ENCODE data around the gene ASTL. TPM values are rescaled to one million over a fixed set of nuclear protein-coding genes. Genes with fewer than 3 reads are reported as not detected.

Gene ASTL
- total and polyA plus RNA-seq, 4 donors, result not detected

DNA sequence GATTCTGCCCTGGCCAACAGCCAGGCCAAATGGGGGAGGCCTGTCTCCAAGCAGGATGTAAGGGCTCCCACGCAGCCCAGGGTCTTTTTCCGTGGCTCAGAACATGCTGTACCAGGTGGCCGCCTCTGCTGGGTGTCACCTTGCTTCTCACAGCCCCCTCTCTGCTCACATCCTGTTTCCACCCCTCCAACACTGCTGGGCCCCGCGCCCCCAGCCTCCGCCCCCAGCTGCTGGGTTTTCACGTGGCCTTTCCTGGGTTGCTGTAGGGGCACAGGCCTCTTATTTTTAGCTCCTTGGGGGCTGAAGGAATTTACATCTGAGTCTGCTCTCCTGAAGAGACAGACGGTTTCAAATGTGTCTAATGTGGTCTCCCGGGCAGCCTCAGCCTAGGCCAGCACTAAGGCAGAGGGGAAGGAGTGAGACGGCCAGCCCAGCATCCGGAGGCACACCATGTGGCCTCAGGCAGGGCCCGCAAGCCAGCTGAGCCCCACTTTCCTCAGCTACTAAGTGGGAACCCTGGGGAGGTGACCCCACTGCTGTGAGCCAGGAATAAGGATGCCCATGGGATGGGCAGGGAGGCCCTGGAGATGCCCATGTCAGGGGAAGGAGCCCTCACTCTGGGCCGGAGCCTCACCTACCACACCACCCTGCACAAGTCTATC lies 25.6 kb upstream of the ASTL start:
- Histone ChIP-seq H3K27ac (ENCODE audit: low read depth in 1 of 2, low read length in 2 of 2) (peak overlapping the region in 1 of 2 donors; percentile 12), H3K27me3 (ENCODE audit: control insufficient read depth in 4 of 4, insufficient read depth in 4 of 4, low read length in 3 of 4) (no peaks in the 10 kb centered on the region), H3K4me3 (ENCODE audit: low read depth in 1 of 3, low read length in 3 of 3) (no peak overlapping the region), H3K9ac (ENCODE audit: low read depth in 1 of 2, low read length in 2 of 2) (no peak overlapping the region), H3K4me1 (ENCODE audit: control insufficient read depth in 4 of 4, insufficient read depth in 4 of 4, low read length in 3 of 4) (no peaks in the 10 kb centered on the region), H3K9me3 (ENCODE audit: control insufficient read depth in 4 of 4, low read length in 3 of 4) (peaks cover 0 to 1% (median 0%) of the 10 kb centered on the region in 4 donors), H3K36me3 (ENCODE audit: control insufficient read depth in 4 of 4, insufficient read depth in 3 of 4, low read depth in 1 of 4, low read length in 3 of 4) (no peaks in the 10 kb centered on the region)
- WGBS, result 79% methylated on average over 13 of the region's 13 CpGs
- no peak for DNase-seq (ENCODE audit: low spot score)
- TF ChIP-seq RAD21 (IDR thresholded peaks at IDR 0.05), result no peak
- no peak for TF ChIP-seq HNF4G (IDR thresholded peaks at IDR 0.05)
- no peak for TF ChIP-seq FOXA1 (IDR thresholded peaks at IDR 0.05)
- peak; percentile 27 for TF ChIP-seq SP1 (IDR thresholded peaks at IDR 0.05)
- TF ChIP-seq, protein P1, sequence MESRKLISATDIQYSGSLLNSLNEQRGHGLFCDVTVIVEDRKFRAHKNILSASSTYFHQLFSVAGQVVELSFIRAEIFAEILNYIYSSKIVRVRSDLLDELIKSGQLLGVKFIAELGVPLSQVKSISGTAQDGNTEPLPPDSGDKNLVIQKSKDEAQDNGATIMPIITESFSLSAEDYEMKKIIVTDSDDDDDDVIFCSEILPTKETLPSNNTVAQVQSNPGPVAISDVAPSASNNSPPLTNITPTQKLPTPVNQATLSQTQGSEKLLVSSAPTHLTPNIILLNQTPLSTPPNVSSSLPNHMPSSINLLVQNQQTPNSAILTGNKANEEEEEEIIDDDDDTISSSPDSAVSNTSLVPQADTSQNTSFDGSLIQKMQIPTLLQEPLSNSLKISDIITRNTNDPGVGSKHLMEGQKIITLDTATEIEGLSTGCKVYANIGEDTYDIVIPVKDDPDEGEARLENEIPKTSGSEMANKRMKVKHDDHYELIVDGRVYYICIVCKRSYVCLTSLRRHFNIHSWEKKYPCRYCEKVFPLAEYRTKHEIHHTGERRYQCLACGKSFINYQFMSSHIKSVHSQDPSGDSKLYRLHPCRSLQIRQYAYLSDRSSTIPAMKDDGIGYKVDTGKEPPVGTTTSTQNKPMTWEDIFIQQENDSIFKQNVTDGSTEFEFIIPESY (IDR thresholded peaks at IDR 0.05), result no peak

DNA sequence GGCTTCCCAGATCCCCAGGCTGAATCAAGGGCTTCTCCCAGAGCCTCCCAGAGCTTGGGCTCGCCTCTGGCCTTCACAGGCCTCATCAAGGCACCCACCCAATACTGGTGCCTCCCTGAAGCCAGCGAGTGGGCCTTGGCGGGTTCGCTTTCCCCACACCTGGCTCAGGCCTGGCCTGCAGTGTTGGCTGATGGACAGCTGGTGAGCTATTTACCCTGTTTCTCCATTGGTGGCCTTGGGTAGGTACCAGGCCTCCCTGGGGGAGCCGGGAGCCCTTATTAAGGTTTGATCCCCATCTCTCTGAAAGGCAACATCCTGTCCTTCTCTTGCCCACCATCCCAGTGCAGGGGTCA lies 25.1 kb upstream of the ASTL start:
- 90% methylated on average over 5 of the region's 5 CpGs for WGBS
- Histone ChIP-seq H3K27ac (ENCODE audit: low read depth in 1 of 2, low read length in 2 of 2) (no peak overlapping the region), H3K27me3 (ENCODE audit: control insufficient read depth in 4 of 4, insufficient read depth in 4 of 4, low read length in 3 of 4) (no peaks in the 10 kb centered on the region), H3K4me1 (ENCODE audit: control insufficient read depth in 4 of 4, insufficient read depth in 4 of 4, low read length in 3 of 4) (no peaks in the 10 kb centered on the region), H3K9me3 (ENCODE audit: control insufficient read depth in 4 of 4, low read length in 3 of 4) (peaks cover 0 to 1% (median 0%) of the 10 kb centered on the region in 4 donors), H3K4me3 (ENCODE audit: low read depth in 1 of 3, low read length in 3 of 3) (no peak overlapping the region), H3K9ac (ENCODE audit: low read depth in 1 of 2, low read length in 2 of 2) (no peak overlapping the region), H3K36me3 (ENCODE audit: control insufficient read depth in 4 of 4, insufficient read depth in 3 of 4, low read depth in 1 of 4, low read length in 3 of 4) (no peaks in the 10 kb centered on the region)
- no peak for DNase-seq (ENCODE audit: low spot score)
- TF ChIP-seq JUND (IDR thresholded peaks at IDR 0.05) (no peak), YY1 (IDR thresholded peaks at IDR 0.05) (no peak), TAF1 (conservative IDR thresholded peaks at IDR 0.05) (no peak), HNF4G (IDR thresholded peaks at IDR 0.05) (no peak), HNF4A (conservative IDR thresholded peaks at IDR 0.05) (no peak), FOXA1 (IDR thresholded peaks at IDR 0.05) (no peak), NR2F2 (IDR thresholded peaks at IDR 0.05) (no peak), SP1 (IDR thresholded peaks at IDR 0.05) (no peak), RXRA (IDR thresholded peaks at IDR 0.05) (no peak), GABPA (IDR thresholded peaks at IDR 0.05 in 1 of 2, conservative IDR thresholded peaks at IDR 0.05 in 1 of 2) (no peak), EGR1 (IDR thresholded peaks at IDR 0.05; ENCODE audit: low read depth in 2 of 2) (no peak)
- TF ChIP-seq, protein P2, sequence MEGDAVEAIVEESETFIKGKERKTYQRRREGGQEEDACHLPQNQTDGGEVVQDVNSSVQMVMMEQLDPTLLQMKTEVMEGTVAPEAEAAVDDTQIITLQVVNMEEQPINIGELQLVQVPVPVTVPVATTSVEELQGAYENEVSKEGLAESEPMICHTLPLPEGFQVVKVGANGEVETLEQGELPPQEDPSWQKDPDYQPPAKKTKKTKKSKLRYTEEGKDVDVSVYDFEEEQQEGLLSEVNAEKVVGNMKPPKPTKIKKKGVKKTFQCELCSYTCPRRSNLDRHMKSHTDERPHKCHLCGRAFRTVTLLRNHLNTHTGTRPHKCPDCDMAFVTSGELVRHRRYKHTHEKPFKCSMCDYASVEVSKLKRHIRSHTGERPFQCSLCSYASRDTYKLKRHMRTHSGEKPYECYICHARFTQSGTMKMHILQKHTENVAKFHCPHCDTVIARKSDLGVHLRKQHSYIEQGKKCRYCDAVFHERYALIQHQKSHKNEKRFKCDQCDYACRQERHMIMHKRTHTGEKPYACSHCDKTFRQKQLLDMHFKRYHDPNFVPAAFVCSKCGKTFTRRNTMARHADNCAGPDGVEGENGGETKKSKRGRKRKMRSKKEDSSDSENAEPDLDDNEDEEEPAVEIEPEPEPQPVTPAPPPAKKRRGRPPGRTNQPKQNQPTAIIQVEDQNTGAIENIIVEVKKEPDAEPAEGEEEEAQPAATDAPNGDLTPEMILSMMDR (IDR thresholded peaks at IDR 0.05; ENCODE audit: low read depth, low read length, missing input control), result no peak
- TF ChIP-seq, protein P1 (IDR thresholded peaks at IDR 0.05), result no peak
- TF ChIP-seq, protein P3, sequence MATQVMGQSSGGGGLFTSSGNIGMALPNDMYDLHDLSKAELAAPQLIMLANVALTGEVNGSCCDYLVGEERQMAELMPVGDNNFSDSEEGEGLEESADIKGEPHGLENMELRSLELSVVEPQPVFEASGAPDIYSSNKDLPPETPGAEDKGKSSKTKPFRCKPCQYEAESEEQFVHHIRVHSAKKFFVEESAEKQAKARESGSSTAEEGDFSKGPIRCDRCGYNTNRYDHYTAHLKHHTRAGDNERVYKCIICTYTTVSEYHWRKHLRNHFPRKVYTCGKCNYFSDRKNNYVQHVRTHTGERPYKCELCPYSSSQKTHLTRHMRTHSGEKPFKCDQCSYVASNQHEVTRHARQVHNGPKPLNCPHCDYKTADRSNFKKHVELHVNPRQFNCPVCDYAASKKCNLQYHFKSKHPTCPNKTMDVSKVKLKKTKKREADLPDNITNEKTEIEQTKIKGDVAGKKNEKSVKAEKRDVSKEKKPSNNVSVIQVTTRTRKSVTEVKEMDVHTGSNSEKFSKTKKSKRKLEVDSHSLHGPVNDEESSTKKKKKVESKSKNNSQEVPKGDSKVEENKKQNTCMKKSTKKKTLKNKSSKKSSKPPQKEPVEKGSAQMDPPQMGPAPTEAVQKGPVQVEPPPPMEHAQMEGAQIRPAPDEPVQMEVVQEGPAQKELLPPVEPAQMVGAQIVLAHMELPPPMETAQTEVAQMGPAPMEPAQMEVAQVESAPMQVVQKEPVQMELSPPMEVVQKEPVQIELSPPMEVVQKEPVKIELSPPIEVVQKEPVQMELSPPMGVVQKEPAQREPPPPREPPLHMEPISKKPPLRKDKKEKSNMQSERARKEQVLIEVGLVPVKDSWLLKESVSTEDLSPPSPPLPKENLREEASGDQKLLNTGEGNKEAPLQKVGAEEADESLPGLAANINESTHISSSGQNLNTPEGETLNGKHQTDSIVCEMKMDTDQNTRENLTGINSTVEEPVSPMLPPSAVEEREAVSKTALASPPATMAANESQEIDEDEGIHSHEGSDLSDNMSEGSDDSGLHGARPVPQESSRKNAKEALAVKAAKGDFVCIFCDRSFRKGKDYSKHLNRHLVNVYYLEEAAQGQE (IDR thresholded peaks at IDR 0.05), result no peak

Data from liver (tissue), 9 donors.